D721Med (cell line): Measurements from ENCODE around the gene AGFG1.

Experiments used
- DNase-seq: peaks from one replicate; pipeline ENCODE4 v3.0.0; 2011; ENCODE audit warnings: low spot score; ENCODE audit not compliant: insufficient read length
- FAIRE-seq: peaks from 2 replicates; lab custom pipeline; 2011; peaks lifted over from hg19 to GRCh38; lab: Jason Lieb, UNC
- TF ChIP-seq, protein P1 (sequence below): IDR thresholded peaks from 2 replicates; pipeline ENCODE4 v1.5.1; 2012; ENCODE audit warnings: mild to moderate bottlenecking, control low read depth; ENCODE audit not compliant: insufficient read depth; ENCODE audit errors: missing control alignments

AGFG1 gene

DNA sequence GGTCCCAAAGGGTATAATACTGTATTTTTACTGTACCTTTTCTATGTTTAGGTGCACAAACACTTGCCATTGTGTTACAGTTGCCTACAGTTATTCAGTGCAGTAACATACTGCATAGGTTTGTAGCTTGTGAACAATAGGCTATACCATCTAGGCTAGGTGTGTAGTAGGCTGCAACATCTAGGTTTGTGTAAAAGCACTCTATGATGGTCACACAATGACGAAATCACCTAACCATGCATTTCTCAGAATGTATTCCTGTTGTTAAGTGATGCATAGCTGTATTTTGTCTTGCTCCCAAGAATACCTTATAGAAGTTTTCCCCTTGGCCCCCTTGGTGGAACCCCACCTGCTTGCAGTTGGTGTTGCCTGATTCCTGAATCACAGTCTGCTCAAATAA is 29.3 kb upstream of the AGFG1 start:
- FAIRE-seq (no peak), DNase-seq (no peak)
- TF ChIP-seq, protein P1, sequence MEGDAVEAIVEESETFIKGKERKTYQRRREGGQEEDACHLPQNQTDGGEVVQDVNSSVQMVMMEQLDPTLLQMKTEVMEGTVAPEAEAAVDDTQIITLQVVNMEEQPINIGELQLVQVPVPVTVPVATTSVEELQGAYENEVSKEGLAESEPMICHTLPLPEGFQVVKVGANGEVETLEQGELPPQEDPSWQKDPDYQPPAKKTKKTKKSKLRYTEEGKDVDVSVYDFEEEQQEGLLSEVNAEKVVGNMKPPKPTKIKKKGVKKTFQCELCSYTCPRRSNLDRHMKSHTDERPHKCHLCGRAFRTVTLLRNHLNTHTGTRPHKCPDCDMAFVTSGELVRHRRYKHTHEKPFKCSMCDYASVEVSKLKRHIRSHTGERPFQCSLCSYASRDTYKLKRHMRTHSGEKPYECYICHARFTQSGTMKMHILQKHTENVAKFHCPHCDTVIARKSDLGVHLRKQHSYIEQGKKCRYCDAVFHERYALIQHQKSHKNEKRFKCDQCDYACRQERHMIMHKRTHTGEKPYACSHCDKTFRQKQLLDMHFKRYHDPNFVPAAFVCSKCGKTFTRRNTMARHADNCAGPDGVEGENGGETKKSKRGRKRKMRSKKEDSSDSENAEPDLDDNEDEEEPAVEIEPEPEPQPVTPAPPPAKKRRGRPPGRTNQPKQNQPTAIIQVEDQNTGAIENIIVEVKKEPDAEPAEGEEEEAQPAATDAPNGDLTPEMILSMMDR: no peak

- DNase-seq: no peak
- TF ChIP-seq, protein P1: no peak
- no peak for FAIRE-seq
Observed at GRCh38 chr2:227443889-227444568, 27.9 kb upstream of the AGFG1 start.

DNA sequence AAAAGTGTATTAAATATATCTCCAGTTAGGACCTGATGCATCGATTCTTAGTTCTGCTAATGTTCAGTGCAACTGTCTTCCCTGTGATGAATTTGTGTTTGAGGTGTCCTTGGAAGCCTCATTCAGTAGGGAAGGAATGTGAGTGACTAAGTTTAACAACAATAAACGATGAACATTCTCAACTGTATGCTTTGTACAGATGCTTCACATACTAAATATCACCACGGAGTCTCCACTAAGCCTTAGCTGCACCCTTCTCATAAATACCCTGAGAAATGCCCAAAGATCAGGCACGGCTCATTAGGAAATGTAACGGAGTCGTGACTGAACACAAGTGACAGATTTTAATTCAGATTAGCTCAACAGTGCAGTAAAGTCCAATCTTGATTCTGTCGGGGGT is 24.4 kb upstream of the AGFG1 start:
- DNase-seq (no peak), FAIRE-seq (no peak)
- TF ChIP-seq, protein P1: no peak

DNA sequence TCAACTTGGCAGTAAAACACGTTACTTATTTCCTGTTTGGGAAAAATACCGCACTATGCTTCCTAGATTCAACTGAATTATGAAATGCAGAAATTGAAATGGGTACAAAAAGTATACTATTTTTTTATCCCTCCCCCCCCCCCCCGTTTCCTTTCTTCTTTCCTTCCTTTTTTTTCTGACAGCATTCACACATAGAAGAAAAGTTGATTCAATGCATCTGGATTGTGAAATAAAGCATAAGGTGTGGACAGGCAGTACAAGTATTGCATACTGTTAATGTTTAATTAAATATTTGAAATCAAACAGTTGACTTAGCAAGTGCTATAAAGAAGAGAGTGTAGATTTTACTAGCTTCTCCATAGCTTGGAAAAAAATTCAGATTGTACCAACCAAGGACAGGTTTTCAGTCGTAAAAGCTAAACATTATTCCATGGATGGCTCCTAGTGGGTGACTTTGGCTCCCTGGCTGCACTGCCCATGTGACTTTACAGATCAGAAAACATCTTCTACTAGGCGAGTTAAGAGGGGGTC is 21.6 kb upstream of the AGFG1 start:
- TF ChIP-seq, protein P1: no peak
- DNase-seq: no peak
- FAIRE-seq: no peak

- FAIRE-seq (no peak), DNase-seq (no peak)
- TF ChIP-seq, protein P1: no peak
Observed at GRCh38 chr2:227450926-227451654, 20.9 kb upstream of the AGFG1 start.

- no peak for FAIRE-seq
- TF ChIP-seq, protein P1: no peak
Observed at GRCh38 chr2:227451655-227451992, 20.3 kb upstream of the AGFG1 start.

GRCh38 chr2:227453810-227454209 is 18.1 kb upstream of the AGFG1 start:
- no peak for DNase-seq
- TF ChIP-seq, protein P1: no peak
- FAIRE-seq: no peak

More at GRCh38 chr2:227451655-227451992, 20.3 kb upstream of the AGFG1 start:
- DNase-seq: no peak
